Neutrophil (primary cell): ENCODE data around the gene LAMC1.
"Not testable (repeated sequence)": the region's sequence is repeated elsewhere in the genome, so short reads cannot be mapped to it uniquely, and the experiment has no call there.

Source experiments
- H3K27ac ChIP-seq: fragments of 200-600 bp; sonication (generic); 2 replicates; pipeline ENCODE4 v1.5.1; 2016; ENCODE audit warnings: mild to moderate bottlenecking, moderate library complexity
- H3K27me3 ChIP-seq: fragments of 200-600 bp; sonication (generic); 2 replicates; pipeline ENCODE4 v1.6.0; 2016; ENCODE audit warnings: mild to moderate bottlenecking
- H3K36me3 ChIP-seq: fragments of 200-600 bp; sonication (generic); 2 replicates; pipeline ENCODE4 v1.5.1; 2017
- H3K4me1 ChIP-seq, 2 experiments: fragments of 200-600 bp in 1 of 2; sonication (generic) in 1 of 2; 1 replicate in 1 of 2; 2 replicates in 1 of 2; pipeline versions ENCODE4 v1.5.1 to v1.6.1; 2013 to 2016; ENCODE audit warnings: low read depth in 1 of 2, low read length in 1 of 2, mild to moderate bottlenecking in 1 of 2, moderate library complexity in 1 of 2; ENCODE audit not compliant: control insufficient read depth in 1 of 2, insufficient read depth in 1 of 2
- H3K4me3 ChIP-seq, 2 experiments: fragments of 200-600 bp in 1 of 2; sonication (generic) in 1 of 2; 1 replicate in 1 of 2; 2 replicates in 1 of 2; pipeline ENCODE4 v1.5.1; 2013 to 2016; ENCODE audit warnings: low read depth in 1 of 2, low read length in 1 of 2, mild to moderate bottlenecking in 1 of 2, moderate library complexity in 1 of 2
- H3K9me3 ChIP-seq: fragments of 200-600 bp; sonication (generic); 2 replicates; pipeline ENCODE4 v1.5.1; 2016
- CTCF ChIP-seq: fragments of 200-600 bp; sonication (generic); IDR thresholded peaks from 2 replicates; pipeline ENCODE4 v1.5.1; 2016; ENCODE audit warnings: antibody characterized with exemption

The LAMC1 gene

GRCh38 chr1:183069562-183070216, 46.5 kb downstream of the LAMC1 start:
- no peaks in the 10 kb centered on the region for H3K9me3 ChIP-seq
- no peaks in the 10 kb centered on the region for H3K4me1 ChIP-seq
- H3K36me3 ChIP-seq = no peaks in the 10 kb centered on the region
- no peak overlapping the region for H3K4me3 ChIP-seq
- no peak for TF ChIP-seq CTCF
- no peak overlapping the region for H3K27ac ChIP-seq
- no peaks in the 10 kb centered on the region for H3K27me3 ChIP-seq

- Histone ChIP-seq H3K27ac (no peak overlapping the region), H3K36me3 (no peaks in the 10 kb centered on the region), H3K4me3 (no peak overlapping the region), H3K4me1 (no peaks in the 10 kb centered on the region), H3K9me3 (no peaks in the 10 kb centered on the region), H3K27me3 (no peaks in the 10 kb centered on the region)
- TF ChIP-seq CTCF = no peak
These were observed 47.2 kb downstream of the LAMC1 start for GRCh38 chr1:183070234-183070922.

GRCh38 chr1:183070923-183071618, 47.9 kb downstream of the LAMC1 start:
- H3K4me1 ChIP-seq = no peaks in the 10 kb centered on the region
- no peaks in the 10 kb centered on the region for H3K36me3 ChIP-seq
- TF ChIP-seq CTCF = no peak
- H3K9me3 ChIP-seq = no peaks in the 10 kb centered on the region
- no peaks in the 10 kb centered on the region for H3K27me3 ChIP-seq
- H3K27ac ChIP-seq = no peak overlapping the region
- no peak overlapping the region for H3K4me3 ChIP-seq

GRCh38 chr1:183072595-183072994, 49.4 kb downstream of the LAMC1 start:
- H3K4me1 ChIP-seq, H3K27ac ChIP-seq, H3K27me3 ChIP-seq, H3K36me3 ChIP-seq, H3K9me3 ChIP-seq, H3K4me3 ChIP-seq: not testable (repeated sequence)

GRCh38 chr1:183073320-183073719, 50.1 kb downstream of the LAMC1 start:
- Histone ChIP-seq H3K9me3 (no peaks in the 10 kb centered on the region), H3K4me3 (no peak overlapping the region), H3K27ac (no peak overlapping the region), H3K27me3 (no peaks in the 10 kb centered on the region), H3K4me1 (no peaks in the 10 kb centered on the region), H3K36me3 (no peaks in the 10 kb centered on the region)
- TF ChIP-seq CTCF = no peak

GRCh38 chr1:183074215-183074614, 51.0 kb downstream of the LAMC1 start:
- no peak for TF ChIP-seq CTCF
- Histone ChIP-seq H3K27me3 (no peaks in the 10 kb centered on the region), H3K36me3 (no peaks in the 10 kb centered on the region), H3K9me3 (no peaks in the 10 kb centered on the region), H3K4me3 (no peak overlapping the region), H3K27ac (no peak overlapping the region), H3K4me1 (no peaks in the 10 kb centered on the region)
